Activated naive CD4-positive, alpha-beta T cell treated with anti-CD3 and anti-CD28 coated beads for 36 hours (primary cell): Measurements from ENCODE around the gene PRAME. TPM values are rescaled to one million over a fixed set of nuclear protein-coding genes. Genes with fewer than 3 reads are reported as not detected.

Source experiments
- CTCF ChIA-PET: fragments of 350-600 bp; sonication (Branson Sonifier 250); formaldehyde crosslinking; loops from one replicate; lab custom pipeline; 2021; ENCODE audit warnings: antibody characterized with exemption; lab: Charles Lee
- DNase-seq: peaks from one replicate; pipeline ENCODE4 v3.0.0-alpha.2; 2020
- H3K27ac Mint-ChIP-seq: one replicate; pipeline ENCODE4 v1.8.0; 2021; ENCODE audit warnings: mild to moderate bottlenecking, mixed read lengths
- H3K27me3 Mint-ChIP-seq: one replicate; pipeline ENCODE4 v1.8.0; 2021; ENCODE audit warnings: low read depth, mixed read lengths
- H3K36me3 Mint-ChIP-seq: one replicate; pipeline ENCODE4 v1.8.0; 2021; ENCODE audit warnings: low read depth, mixed read lengths
- H3K4me1 Mint-ChIP-seq: one replicate; pipeline ENCODE4 v1.8.0; 2021; ENCODE audit warnings: low read depth, mixed read lengths
- H3K4me3 Mint-ChIP-seq: one replicate; pipeline ENCODE4 v1.8.0; 2021; ENCODE audit warnings: mild to moderate bottlenecking, moderate library complexity, mixed read lengths
- H3K9me3 Mint-ChIP-seq: one replicate; pipeline ENCODE4 v1.8.0; 2021; ENCODE audit warnings: mixed read lengths
- intact Hi-C: fragments of 100-400 bp; cut with micrococcal nuclease; formaldehyde crosslinking; loops from one replicate; pipeline ENCODE4 v1.15.1; 2023
- total RNA-seq, 2 experiments: library from RNA; stranded (reverse); gene quantifications; one replicate each; pipeline ENCODE4 v1.2.3, GENCODE V29; 2021

Gene PRAME
- total RNA-seq, 2 experiments from 2014 or later, result not detected

DNA sequence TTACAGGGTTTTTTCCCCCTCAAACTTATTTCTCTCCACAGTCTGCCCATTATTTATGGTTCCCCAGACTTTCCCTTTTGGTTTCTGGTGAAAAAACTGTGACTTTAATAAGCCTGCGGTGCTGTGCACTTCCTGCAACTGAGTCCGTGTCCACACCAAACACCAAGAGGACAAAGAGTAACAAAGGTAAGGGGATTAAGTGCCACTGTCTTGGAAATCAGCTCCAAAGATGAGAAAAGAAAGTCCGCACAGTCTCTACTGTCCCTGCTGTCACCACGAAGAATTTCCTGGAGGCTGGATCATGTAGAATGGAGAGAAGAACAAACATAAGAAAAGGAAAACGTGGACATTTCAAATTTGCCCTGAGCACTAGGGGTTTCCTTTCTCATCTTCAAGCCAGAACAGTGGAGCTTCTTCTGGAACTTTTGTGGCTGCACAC, 17.9 kb upstream of the PRAME start:
- Mint-ChIP-seq H3K4me1 (no peaks in the 10 kb centered on the region), H3K9me3 (no peaks in the 10 kb centered on the region), H3K4me3 (no peak overlapping the region), H3K36me3 (no peaks in the 10 kb centered on the region), H3K27ac (no peak overlapping the region), H3K27me3 (no peaks in the 10 kb centered on the region)
- intact Hi-C loops, result no loop called here
- CTCF ChIA-PET, result interaction anchor here (0.8 to 7.9 kb wide), 12 partner anchors 9 to 307 kb away, joined by 3 to 44 read pairs (median 4); partner anchors contain the start of genes PRAME and ZNF280A
- no peak for DNase-seq

DNA sequence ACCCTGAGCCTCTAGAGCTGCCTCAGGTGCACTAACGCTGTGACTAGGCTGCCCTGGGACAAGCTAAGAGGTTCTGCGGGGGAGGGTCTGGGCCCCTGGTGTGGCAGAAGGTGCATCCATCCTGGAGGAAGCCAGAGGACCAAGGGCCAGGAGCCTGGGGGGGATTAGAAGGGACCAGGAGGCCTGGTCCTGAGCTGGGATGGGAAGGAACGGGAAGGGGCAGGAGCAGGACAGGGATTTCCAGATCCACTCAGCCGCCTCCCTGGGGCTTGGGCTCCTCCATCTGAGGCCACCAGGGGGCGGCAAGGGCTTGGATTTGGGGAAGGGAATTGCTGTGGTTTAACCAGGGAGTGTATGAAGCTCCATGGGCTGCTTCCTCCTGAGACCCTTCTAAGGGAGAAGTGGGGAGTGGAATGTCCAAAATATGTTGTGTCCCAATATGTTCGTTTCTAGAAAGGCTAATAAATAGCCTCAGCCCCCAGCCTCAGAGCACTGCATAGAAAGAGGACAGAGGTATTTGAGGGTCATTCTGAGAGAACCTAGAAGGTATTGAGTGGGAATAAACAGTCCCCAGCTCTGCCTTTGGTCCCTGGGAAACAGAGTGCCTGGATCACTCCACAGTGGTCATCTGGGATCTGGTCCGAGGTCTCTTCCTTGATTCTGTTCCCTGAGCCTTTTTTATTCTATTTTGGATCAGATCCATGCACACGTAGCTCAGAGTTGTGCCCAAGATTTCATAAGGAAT, 17.4 kb upstream of the PRAME start:
- H3K36me3 Mint-ChIP-seq, result no peaks in the 10 kb centered on the region
- no peaks in the 10 kb centered on the region for H3K27me3 Mint-ChIP-seq
- intact Hi-C loops, result no loop called here
- DNase-seq, result peak; percentile 55
- H3K9me3 Mint-ChIP-seq, result no peaks in the 10 kb centered on the region
- CTCF ChIA-PET, result interaction anchor here (0.6 to 7.9 kb wide), 13 partner anchors 8 to 307 kb away, joined by 3 to 44 read pairs (median 4); partner anchors contain the start of genes PRAME and ZNF280A
- no peaks in the 10 kb centered on the region for H3K4me1 Mint-ChIP-seq
- no peak overlapping the region for H3K4me3 Mint-ChIP-seq
- H3K27ac Mint-ChIP-seq, result no peak overlapping the region

DNA sequence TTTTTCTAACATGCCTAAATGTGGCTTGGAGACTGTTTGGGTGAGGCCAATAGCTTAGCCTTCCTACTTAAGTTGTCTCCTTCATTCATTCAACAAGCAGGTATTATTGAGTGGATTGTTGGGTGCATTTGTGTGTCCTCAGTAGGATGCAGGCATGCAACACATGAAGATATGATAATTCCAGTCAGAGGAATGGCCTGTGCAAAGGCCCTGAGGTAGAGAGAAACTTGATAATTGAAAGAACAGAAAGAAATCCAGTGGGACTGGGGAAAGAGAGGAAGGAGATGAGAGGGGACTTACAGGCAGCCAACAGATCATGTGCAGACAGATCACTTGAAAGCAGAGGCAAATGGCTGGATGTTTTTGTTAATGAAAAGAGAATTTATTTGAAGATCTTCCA, 15.3 kb upstream of the PRAME start:
- no peaks in the 10 kb centered on the region for H3K4me1 Mint-ChIP-seq
- peaks cover 5% of the 10 kb centered on the region for H3K27me3 Mint-ChIP-seq
- no peak overlapping the region for H3K4me3 Mint-ChIP-seq
- intact Hi-C loops, result no loop called here
- no peaks in the 10 kb centered on the region for H3K36me3 Mint-ChIP-seq
- H3K27ac Mint-ChIP-seq, result no peak overlapping the region
- CTCF ChIA-PET, result interaction anchor here (1.2 kb wide), 1 partner anchor 8 kb away, joined by 3 read pairs; no protein-coding TSS in a partner anchor
- H3K9me3 Mint-ChIP-seq, result no peaks in the 10 kb centered on the region
- no peak for DNase-seq

DNA sequence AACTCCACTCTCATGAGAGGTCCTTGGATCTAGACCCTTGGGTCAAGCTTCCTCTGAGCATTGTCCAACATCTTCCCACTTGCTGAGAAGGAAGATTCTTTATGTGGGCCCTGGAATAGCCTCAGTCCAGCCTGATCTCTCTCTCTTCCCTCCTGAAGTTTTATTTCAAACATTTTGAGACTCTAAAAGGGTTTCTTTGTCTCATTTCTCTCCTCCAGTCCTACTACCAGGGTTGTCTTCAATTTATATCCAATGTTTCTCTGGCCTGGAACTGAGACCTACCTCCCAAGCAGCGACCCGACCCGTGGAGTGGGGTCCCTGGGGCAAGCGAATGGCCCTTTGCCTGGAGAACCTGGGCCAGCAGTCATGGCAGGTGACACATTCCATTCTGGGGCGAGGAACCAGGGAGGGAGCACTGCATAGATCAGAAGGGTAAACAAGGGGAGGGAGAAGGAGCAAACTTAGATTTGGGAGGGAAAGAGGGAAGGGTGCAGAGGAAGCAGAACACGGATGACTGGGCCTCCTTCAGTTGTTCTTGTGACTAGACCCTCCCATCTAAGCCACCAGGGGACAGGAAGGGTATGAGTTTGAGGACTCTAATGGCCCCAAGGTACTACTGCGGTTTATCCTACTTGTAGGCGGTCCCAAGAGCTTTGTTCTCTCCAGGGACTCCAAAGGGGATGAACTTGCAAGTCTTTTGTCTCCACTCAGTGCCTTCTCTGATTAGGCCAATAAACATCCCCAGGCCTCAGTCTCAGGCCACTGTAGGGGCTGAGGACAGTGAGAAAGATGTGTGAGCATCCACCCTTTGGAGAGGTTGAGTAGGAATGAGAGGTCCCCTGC, 14.2 kb upstream of the PRAME start:
- H3K4me3 Mint-ChIP-seq, result no peak overlapping the region
- intact Hi-C loops, result no loop called here
- CTCF ChIA-PET, result interaction anchor here (1.2 kb wide), 1 partner anchor 10 kb away, joined by 3 read pairs; no protein-coding TSS in a partner anchor
- no peaks in the 10 kb centered on the region for H3K4me1 Mint-ChIP-seq
- no peaks in the 10 kb centered on the region for H3K9me3 Mint-ChIP-seq
- DNase-seq, result no peak
- H3K36me3 Mint-ChIP-seq, result no peaks in the 10 kb centered on the region
- H3K27me3 Mint-ChIP-seq, result peaks cover 14% of the 10 kb centered on the region
- H3K27ac Mint-ChIP-seq, result no peak overlapping the region

DNA sequence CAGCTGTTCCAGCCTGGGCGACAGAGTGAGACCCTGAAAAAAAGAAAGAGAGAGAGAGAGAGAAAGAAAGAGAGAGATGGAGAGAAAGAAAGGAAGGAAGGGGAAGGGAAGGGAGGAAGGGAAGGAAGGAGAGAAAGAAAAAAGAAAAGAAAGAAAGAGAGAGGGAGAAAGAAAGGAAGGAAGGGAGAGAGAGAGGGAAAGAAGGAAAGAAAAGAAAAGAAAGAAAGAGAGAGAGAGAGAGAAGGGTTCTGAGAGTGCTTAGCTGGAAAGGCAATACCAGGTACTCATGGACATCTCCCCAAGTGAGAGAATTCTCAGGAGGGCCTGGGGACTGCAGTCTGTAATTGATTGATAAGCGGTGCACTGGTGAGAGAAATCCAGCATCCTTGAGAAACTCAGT, 12.8 kb upstream of the PRAME start:
- intact Hi-C loops, result no loop called here
- CTCF ChIA-PET, result interaction anchor here (0.6 to 1.4 kb wide), 2 partner anchors 11 to 600 kb away, joined by 3 to 4 read pairs; no protein-coding TSS in a partner anchor
- Mint-ChIP-seq H3K27ac (no peak overlapping the region), H3K9me3 (no peaks in the 10 kb centered on the region), H3K4me3 (no peak overlapping the region), H3K36me3 (no peaks in the 10 kb centered on the region), H3K27me3 (peaks cover 18% of the 10 kb centered on the region), H3K4me1 (no peaks in the 10 kb centered on the region)
- DNase-seq, result no peak

DNA sequence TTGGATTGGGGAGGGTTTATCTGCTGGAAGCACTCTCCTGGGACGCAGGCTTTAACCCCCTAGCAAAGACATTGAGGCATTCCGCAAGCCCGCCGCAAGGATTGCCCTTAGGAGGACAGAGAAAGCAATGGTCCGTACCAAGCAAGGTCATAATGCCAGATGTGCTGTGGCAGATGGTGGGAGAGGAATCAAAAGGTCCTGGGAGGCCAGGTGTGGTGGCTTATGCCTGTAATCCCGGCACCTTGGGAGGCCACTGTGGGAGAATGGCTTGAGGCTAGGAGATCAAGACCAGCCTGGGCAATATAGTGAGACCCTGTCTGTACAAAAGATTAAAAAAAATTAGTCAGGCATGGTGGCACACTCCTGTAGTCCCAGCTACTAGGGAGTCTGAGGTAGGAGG, 12.4 kb upstream of the PRAME start:
- CTCF ChIA-PET, result interaction anchor here (1.4 kb wide), 1 partner anchor 11 kb away, joined by 4 read pairs; no protein-coding TSS in a partner anchor
- H3K27me3 Mint-ChIP-seq, result peaks cover 18% of the 10 kb centered on the region
- DNase-seq, result no peak
- H3K9me3 Mint-ChIP-seq, result no peaks in the 10 kb centered on the region
- intact Hi-C loops, result no loop called here
- H3K27ac Mint-ChIP-seq, result no peak overlapping the region
- no peaks in the 10 kb centered on the region for H3K4me1 Mint-ChIP-seq
- H3K36me3 Mint-ChIP-seq, result no peaks in the 10 kb centered on the region
- H3K4me3 Mint-ChIP-seq, result no peak overlapping the region

DNA sequence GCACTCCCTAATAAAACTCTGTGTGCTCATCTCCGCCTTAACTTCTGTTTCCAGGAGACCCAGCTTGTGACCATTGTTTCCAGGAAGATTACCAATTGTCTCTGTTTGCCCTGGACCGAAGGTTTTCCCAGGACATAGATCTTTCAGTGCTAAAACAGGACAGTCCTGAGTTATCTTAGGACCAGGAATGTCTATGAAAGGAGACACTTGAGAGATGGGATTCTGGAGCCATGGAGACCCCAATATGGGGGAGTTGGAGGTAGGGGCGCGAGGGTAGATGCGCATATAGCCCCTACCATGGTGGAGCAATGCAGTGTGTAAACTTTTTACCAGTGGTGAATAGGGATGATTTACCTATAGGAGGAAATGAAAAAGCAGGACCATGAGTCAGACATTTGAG, 10.2 kb upstream of the PRAME start:
- CTCF ChIA-PET, result interaction anchor here (1.0 kb wide), 1 partner anchor 18 kb away, joined by 3 read pairs; no protein-coding TSS in a partner anchor

DNA sequence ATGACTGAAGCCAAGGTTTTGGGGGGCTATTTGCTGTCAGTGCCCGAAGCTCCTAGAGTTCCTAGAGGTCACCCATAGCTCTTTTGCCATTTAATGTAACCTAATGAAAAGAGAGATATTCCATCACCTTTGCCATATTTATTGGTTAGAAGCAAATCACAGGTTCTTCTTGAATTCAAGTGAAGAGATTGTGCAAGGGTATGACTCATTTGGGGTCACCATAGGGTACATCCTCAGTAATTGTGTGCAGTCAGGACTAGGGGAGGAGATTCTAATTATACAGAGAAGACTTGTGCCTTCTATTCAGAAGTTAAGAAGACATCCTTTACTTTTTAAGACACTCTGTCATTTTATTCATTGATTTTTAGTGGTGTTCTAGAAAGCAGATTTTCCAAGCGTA, 6.9 kb upstream of the PRAME start:
- no peak for DNase-seq
- Mint-ChIP-seq H3K27me3 (peaks cover 18% of the 10 kb centered on the region), H3K36me3 (no peaks in the 10 kb centered on the region), H3K27ac (no peak overlapping the region), H3K4me1 (no peaks in the 10 kb centered on the region), H3K9me3 (no peaks in the 10 kb centered on the region), H3K4me3 (no peak overlapping the region)
- CTCF ChIA-PET, result no interaction called here
- intact Hi-C loops, result no loop called here

More for the DNA sequence above, 10.2 kb upstream of the PRAME start:
- Mint-ChIP-seq H3K36me3 (no peaks in the 10 kb centered on the region), H3K4me3 (no peak overlapping the region), H3K9me3 (no peaks in the 10 kb centered on the region), H3K27ac (no peak overlapping the region), H3K27me3 (peaks cover 18% of the 10 kb centered on the region), H3K4me1 (no peaks in the 10 kb centered on the region)
- intact Hi-C loops, result no loop called here
- no peak for DNase-seq

DNA sequence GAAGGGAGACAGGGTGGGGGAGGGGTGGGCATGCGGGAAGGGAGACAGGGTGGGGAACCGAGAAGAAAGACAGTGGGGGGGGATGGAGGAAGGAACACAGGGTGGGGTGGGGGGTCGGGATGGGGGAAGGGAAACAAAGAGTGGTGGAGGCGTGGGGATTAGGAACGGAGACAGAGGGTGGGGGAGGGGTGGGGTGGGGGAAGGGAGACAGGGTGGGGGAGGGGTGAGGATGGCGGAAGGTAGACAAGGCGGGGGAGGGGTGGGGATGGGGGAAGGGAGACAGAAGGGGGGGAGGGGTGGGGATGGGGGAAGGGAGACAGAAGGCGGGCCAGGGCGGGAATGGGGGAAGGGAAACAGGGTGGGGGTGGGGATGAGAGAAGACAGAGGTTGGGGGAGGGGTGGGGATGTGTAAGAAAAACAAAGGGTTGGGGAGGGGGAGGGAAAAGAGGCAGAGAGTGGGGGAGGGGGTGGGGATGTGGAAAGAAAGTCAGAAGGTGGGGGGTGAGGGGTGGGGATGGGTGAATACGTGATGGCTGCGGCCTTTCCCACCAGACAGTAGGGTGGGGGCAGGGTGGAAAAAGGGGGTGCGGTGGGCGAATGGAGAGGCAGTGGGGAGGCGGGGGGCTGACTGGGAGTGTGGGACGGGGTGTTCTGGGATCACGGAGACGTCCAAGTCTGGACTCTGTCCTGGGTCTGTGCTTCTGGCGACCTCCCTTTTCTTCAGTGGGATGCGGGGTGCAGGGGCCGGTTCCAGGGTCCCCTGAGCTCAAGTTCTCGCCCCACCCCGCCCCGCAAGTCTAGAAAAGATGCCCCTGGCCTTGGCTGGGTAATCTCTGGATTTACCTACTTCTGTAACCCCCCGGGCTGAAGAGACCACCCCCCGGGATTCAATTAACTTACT, 744 bp downstream of the PRAME start:
- H3K9me3 Mint-ChIP-seq, result no peaks in the 10 kb centered on the region
- H3K36me3 Mint-ChIP-seq, result no peaks in the 10 kb centered on the region
- H3K4me1 Mint-ChIP-seq, result peaks cover 2% of the 10 kb centered on the region
- H3K4me3 Mint-ChIP-seq, result no peak overlapping the region
- no peaks in the 10 kb centered on the region for H3K27me3 Mint-ChIP-seq
- intact Hi-C loops, result loop anchor here (2.0 kb wide), 1 partner anchor 96 kb away; no protein-coding TSS in a partner anchor
- H3K27ac Mint-ChIP-seq, result no peak overlapping the region
- CTCF ChIA-PET, result interaction anchor here (0.6 to 1.7 kb wide), 4 partner anchors 8 to 47 kb away, joined by 3 to 6 read pairs (median 4); no protein-coding TSS in a partner anchor
- no peak for DNase-seq

DNA sequence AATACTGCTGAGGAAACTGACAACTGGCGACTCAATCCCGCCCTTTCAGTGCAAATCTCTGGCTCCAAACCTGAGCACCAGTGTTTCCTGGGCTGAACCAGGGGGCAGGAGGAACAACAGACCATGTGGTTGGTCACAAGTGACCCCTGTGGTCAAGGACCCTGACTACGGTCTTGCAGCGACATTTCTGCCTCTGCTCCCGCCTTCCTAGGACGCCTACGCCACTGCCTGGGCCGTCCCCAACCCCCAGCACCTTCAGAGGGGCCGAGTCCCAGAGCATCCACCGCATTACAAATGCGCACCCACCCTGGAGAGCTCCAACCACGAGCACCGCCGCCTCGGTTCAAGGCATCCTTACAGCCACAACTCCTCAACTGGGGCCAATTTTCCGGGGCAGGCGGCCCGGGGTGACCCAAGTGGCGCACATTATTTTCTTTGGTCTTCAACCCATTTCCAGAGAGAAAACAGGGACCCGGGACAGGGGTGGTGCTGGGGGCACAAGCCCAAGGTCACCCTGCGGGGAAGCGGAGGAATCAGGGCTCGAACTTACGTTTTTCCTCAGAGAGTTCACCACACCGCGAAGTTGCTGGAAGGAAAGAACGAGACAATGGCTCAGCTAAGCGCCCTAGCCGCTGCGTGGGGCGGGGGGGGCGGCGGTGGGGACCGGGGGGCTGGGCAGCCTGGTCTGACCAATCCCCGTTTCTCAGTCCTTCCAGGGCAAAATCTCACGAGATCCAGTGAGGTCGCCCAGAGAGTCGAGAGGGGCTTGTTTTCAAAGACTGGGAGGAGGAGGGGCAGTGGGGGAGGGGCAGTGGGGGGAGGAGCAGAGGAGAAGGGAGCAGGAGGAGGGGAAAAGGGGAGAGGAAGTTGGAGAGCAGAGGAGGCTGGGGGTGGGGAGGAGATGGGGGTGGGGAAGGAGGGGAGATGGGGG, 1.8 kb downstream of the PRAME start:
- intact Hi-C loops, result no loop called here
- no peak overlapping the region for H3K27ac Mint-ChIP-seq
- H3K4me1 Mint-ChIP-seq, result peaks cover 2% of the 10 kb centered on the region

DNA sequence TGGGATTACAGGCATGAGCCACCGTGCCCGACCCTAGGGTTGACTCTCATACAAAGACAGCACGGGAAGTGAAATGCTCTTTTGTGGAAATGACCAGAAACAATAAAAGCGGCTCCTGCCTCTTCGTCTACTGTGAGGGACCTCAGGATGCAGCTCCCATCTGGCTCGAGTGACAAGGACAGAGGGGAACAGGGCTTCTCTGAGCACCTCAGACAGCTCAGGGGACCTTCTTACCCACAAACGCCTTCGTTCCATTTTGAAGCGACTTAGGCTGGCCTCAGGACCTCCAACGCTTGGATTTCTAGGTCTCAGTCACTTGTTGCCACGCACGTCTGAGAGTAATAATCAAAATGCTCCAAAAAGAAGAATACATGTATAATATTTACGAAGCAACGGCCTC, 2.5 kb downstream of the PRAME start:
- Mint-ChIP-seq H3K4me1 (peaks cover 2% of the 10 kb centered on the region), H3K27ac (no peak overlapping the region), H3K9me3 (no peaks in the 10 kb centered on the region), H3K27me3 (no peaks in the 10 kb centered on the region), H3K4me3 (no peak overlapping the region), H3K36me3 (no peaks in the 10 kb centered on the region)
- no peak for DNase-seq
- CTCF ChIA-PET, result no interaction called here
- intact Hi-C loops, result no loop called here

More for the DNA sequence above, 1.8 kb downstream of the PRAME start:
- Mint-ChIP-seq H3K36me3 (no peaks in the 10 kb centered on the region), H3K9me3 (no peaks in the 10 kb centered on the region), H3K4me3 (no peak overlapping the region), H3K27me3 (no peaks in the 10 kb centered on the region)
- CTCF ChIA-PET, result no interaction called here
- no peak for DNase-seq
